Measurements from ENCODE around the gene IPCEF1.

IPCEF1 gene

DNA sequence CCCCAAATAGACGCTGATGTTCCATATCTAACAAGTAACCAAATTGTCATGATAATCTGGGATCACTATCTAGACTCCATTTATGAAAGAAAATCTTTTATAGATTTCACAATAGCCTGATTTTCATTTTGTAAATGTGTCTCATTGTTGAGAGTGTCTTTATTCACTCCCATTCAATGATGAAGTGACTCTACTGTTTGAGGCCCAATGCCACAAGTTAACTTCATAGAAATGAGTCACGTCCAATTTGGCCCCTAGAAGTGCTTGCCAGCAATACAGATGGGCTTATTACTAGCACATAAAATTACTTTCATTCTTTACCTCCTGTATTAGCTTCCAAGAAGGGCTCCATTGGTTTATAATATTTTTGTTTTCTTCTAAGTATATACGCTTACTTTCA, 6.3 kb downstream of the IPCEF1 start:
- DNase-seq (ENCODE audit: low read depth), result no peak
- TF ChIP-seq CTCF (IDR thresholded peaks at IDR 0.05; ENCODE audit: control insufficient read depth, insufficient read depth, low read depth, low read length, missing control alignments), result no peak

DNA sequence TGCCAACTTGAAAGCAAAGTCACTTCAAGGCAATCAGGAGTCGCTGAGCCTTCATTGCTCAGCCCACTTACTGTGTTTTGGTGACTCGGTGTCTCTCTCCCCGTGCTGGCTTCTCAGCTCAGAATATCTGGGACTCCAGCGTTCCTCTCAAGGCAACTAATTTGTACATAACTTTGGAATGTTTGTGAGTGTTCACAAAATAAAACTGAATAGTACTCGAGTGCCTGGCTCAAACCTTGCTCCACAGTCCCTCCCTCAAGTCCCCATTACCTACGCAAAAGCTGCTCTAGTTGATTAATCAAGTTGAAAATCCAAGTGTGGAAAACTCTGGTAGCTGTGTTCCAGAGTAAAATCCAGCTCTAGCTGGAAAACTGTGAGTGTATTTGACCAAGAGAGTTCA, 8.6 kb downstream of the IPCEF1 start:
- no peak for DNase-seq (ENCODE audit: low read depth)
- no peak overlapping the region for H3K4me3 ChIP-seq (ENCODE audit: control insufficient read depth, low read depth, low read length)
- TF ChIP-seq CTCF (IDR thresholded peaks at IDR 0.05; ENCODE audit: control insufficient read depth, insufficient read depth, low read depth, low read length, missing control alignments), result no peak

More for the DNA sequence above, 6.3 kb downstream of the IPCEF1 start:
- H3K4me3 ChIP-seq (ENCODE audit: control insufficient read depth, low read depth, low read length), result no peak overlapping the region

- H3K4me3 ChIP-seq (ENCODE audit: control insufficient read depth, low read depth, low read length), result no peak overlapping the region
- no peak for TF ChIP-seq CTCF (IDR thresholded peaks at IDR 0.05; ENCODE audit: control insufficient read depth, insufficient read depth, low read depth, low read length, missing control alignments)
- DNase-seq (ENCODE audit: low read depth), result no peak
Measured at GRCh38 chr6:154345811-154346210, 10.8 kb downstream of the IPCEF1 start.

GRCh38 chr6:154343473-154344308, 12.9 kb downstream of the IPCEF1 start:
- no peak for DNase-seq (ENCODE audit: low read depth)
- no peak overlapping the region for H3K4me3 ChIP-seq (ENCODE audit: control insufficient read depth, low read depth, low read length)
- TF ChIP-seq CTCF (IDR thresholded peaks at IDR 0.05; ENCODE audit: control insufficient read depth, insufficient read depth, low read depth, low read length, missing control alignments), result peak; percentile 33

DNA sequence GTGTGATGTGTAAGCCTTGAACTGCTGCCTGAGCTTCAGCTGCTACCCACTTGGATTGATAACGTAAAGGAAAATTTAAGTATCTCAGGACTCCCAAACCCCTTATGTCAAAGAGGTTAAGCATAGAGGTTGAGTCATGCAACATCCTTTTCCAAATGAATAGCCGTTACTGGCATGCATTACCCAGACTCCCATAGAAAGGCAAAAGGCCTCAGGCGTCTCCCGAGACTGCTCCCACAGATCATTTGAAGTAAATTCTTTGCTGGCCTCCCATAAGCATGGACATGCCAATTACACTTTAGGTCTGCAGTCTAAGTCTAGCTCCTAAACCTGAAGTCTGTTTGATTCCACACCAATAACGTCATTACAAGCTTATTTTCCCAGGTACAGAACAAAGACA, 14.7 kb downstream of the IPCEF1 start:
- H3K4me3 ChIP-seq (ENCODE audit: control insufficient read depth, low read depth, low read length), result no peak overlapping the region
- no peak for DNase-seq (ENCODE audit: low read depth)
- TF ChIP-seq CTCF (IDR thresholded peaks at IDR 0.05; ENCODE audit: control insufficient read depth, insufficient read depth, low read depth, low read length, missing control alignments), result no peak

DNA sequence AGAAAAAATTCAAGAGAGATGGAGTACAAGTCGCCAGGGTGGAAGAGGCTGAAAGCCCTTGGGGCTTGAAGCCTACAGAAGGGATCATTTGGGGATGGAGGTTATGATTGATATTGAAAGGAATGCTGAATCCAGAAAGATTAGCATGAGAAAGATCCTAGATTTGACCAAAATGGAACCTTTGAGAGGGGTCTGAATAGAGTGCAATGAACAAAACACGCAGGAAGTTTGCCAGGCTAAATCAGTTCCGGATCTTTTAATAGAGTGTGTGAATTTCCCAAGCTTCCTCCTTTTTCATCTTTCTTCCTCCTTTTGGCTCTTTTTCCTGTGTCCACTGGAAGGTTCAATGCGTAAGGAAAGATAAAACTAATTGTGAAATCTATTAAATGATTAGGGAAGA, 15.3 kb downstream of the IPCEF1 start:
- no peak overlapping the region for H3K4me3 ChIP-seq (ENCODE audit: control insufficient read depth, low read depth, low read length)
- no peak for TF ChIP-seq CTCF (IDR thresholded peaks at IDR 0.05; ENCODE audit: control insufficient read depth, insufficient read depth, low read depth, low read length, missing control alignments)
- DNase-seq (ENCODE audit: low read depth), result no peak

Data from AG09309 (cell line).